ENCODE results near the gene ESPNL.

DNA sequence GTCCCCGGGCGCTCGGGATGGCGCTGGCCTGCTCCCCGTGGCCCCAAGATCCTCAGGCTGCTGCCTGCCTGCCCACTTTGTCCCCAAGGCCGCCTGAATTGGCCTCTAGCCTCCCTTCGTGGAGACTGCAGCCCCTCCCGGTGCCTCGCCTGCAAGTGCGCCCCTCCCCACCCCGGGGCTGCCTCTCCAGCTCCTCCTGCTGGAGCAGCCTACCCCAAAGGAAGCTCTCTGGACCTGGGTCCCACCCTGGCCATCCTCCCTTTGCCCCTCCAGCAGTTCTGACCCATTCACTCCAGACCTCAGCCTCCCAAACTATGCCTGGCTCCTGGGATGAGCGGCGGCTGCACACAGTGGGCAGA lies 6.2 kb downstream of the ESPNL start:
- TF ChIP-seq POLR2A (IDR thresholded peaks at IDR 0.05; ENCODE audit: low read length) (no peak), GATA1 (IDR thresholded peaks at IDR 0.05; ENCODE audit: low read depth, low read length) (no peak)
